HEK293 (cell line): ENCODE data around the gene ADPRHL1.

Experiments used
- CTCF ChIA-PET: fragments of 350-600 bp; formaldehyde crosslinking; extraction: SDS; loops from one replicate; lab custom pipeline; 2021; ENCODE audit warnings: antibody characterized with exemption; lab: Yijun Ruan, JAX
- POLR2A ChIA-PET: fragments of 300-600 bp; formaldehyde crosslinking; extraction: SDS; loops from one replicate; lab custom pipeline; 2020; ENCODE audit warnings: antibody characterized with exemption, inconsistent platforms; lab: Yijun Ruan, JAX
- H3K27ac ChIP-seq: fragments of 200-500 bp; sonication (Bioruptor generic); 2 replicates; pipeline ENCODE4 v1.5.1; 2014; ENCODE audit warnings: low read depth, low read length, control low read depth, inconsistent platforms; ENCODE audit errors: extremely low read depth
- H3K36me3 ChIP-seq, 2 experiments: fragments of 200-500 bp in 1 of 2; sonication (Bioruptor generic) in 1 of 2; 1 replicate in 1 of 2; 2 replicates in 1 of 2; pipeline ENCODE4 v1.5.1; 2014 to 2017; ENCODE audit warnings: inconsistent platforms in 2 of 2, low read length in 2 of 2; ENCODE audit not compliant: control insufficient read depth in 2 of 2, insufficient read depth in 1 of 2
- H3K4me1 ChIP-seq: fragments of 200-500 bp; sonication (Bioruptor generic); 2 replicates; pipeline ENCODE4 v1.5.1; 2014; ENCODE audit warnings: mild to moderate bottlenecking, low read length, inconsistent platforms; ENCODE audit not compliant: control insufficient read depth, insufficient read depth
- H3K4me3 ChIP-seq: 2 replicates; pipeline ENCODE4 v1.5.1; 2011; ENCODE audit warnings: low read depth, mild to moderate bottlenecking, control low read depth, low read length, moderate library complexity
- H3K9me3 ChIP-seq: fragments of 200-500 bp; sonication (Bioruptor generic); 2 replicates; pipeline ENCODE4 v1.5.1; 2014; ENCODE audit warnings: low read depth, low read length, inconsistent platforms; ENCODE audit not compliant: control insufficient read depth, insufficient read depth
- GLIS1 ChIP-seq: fragments of 450-650 bp; formaldehyde crosslinking; IDR thresholded peaks from 2 replicates; pipeline ENCODE4 v1.5.1; 2016; ENCODE audit warnings: missing biosample characterization, missing genetic modification characterization
- HOXA7 ChIP-seq: sonication (generic); formaldehyde crosslinking; IDR thresholded peaks from 2 replicates; pipeline ENCODE4 v1.8.1; 2022; ENCODE audit warnings: missing genetic modification reagents, borderline replicate concordance
- IKZF3 ChIP-seq: fragments of 450-650 bp; IDR thresholded peaks from 2 replicates; pipeline ENCODE4 v1.5.0; 2018; ENCODE audit warnings: missing biosample characterization, mild to moderate bottlenecking, missing genetic modification characterization, moderate library complexity
- MYNN ChIP-seq: fragments of 450-650 bp; formaldehyde crosslinking; IDR thresholded peaks from 2 replicates; pipeline ENCODE4 v1.5.1; 2016; ENCODE audit warnings: missing biosample characterization, missing genetic modification characterization, borderline replicate concordance
- REPIN1 ChIP-seq: fragments of 450-650 bp; formaldehyde crosslinking; IDR thresholded peaks from 2 replicates; pipeline ENCODE4 v1.5.1; 2017; ENCODE audit warnings: missing biosample characterization, missing genetic modification characterization, low read depth
- WT1 ChIP-seq: fragments of 450-650 bp; formaldehyde crosslinking; IDR thresholded peaks from 2 replicates; pipeline ENCODE4 v1.5.1; 2016; ENCODE audit warnings: missing biosample characterization, missing genetic modification characterization
- ZBTB17 ChIP-seq: fragments of 450-650 bp; formaldehyde crosslinking; IDR thresholded peaks from 2 replicates; pipeline ENCODE4 v1.5.1; 2016; ENCODE audit warnings: missing biosample characterization, missing genetic modification characterization
- ZBTB44 ChIP-seq: fragments of 450-650 bp; IDR thresholded peaks from 2 replicates; pipeline ENCODE4 v1.5.1; 2018; ENCODE audit warnings: missing biosample characterization, mild to moderate bottlenecking, missing genetic modification characterization
- ZFHX2 ChIP-seq: fragments of 450-650 bp; formaldehyde crosslinking; conservative IDR thresholded peaks from 2 replicates; pipeline ENCODE4 v1.5.1; 2016; ENCODE audit warnings: missing biosample characterization, missing genetic modification characterization
- ZNF114 ChIP-seq: fragments of 450-650 bp; formaldehyde crosslinking; IDR thresholded peaks from 2 replicates; pipeline ENCODE4 v1.5.0; 2017; ENCODE audit warnings: missing biosample characterization, missing genetic modification characterization
- ZNF184 ChIP-seq: fragments of 450-650 bp; IDR thresholded peaks from 2 replicates; pipeline ENCODE4 v1.5.1; 2018; ENCODE audit warnings: missing biosample characterization, mild to moderate bottlenecking, missing genetic modification characterization
- ZNF223 ChIP-seq: fragments of 450-650 bp; formaldehyde crosslinking; IDR thresholded peaks from 2 replicates; pipeline ENCODE4 v1.5.1; 2016; ENCODE audit warnings: missing biosample characterization, missing genetic modification characterization
- ZNF292 ChIP-seq: fragments of 450-650 bp; formaldehyde crosslinking; IDR thresholded peaks from 2 replicates; pipeline ENCODE4 v1.5.1; 2016; ENCODE audit warnings: low read depth, missing biosample characterization, missing genetic modification characterization, borderline replicate concordance
- ZNF324 ChIP-seq: fragments of 450-650 bp; formaldehyde crosslinking; IDR thresholded peaks from 2 replicates; pipeline ENCODE4 v1.5.1; 2016; ENCODE audit warnings: missing biosample characterization, missing genetic modification characterization
- ZNF362 ChIP-seq: fragments of 450-650 bp; formaldehyde crosslinking; IDR thresholded peaks from 2 replicates; pipeline ENCODE4 v1.5.1; 2016; ENCODE audit warnings: missing biosample characterization, missing genetic modification characterization
- ZNF404 ChIP-seq: fragments of 450-650 bp; formaldehyde crosslinking; IDR thresholded peaks from 2 replicates; pipeline ENCODE4 v1.5.1; 2017; ENCODE audit warnings: missing biosample characterization, missing genetic modification characterization
- ZNF513 ChIP-seq: fragments of 450-650 bp; IDR thresholded peaks from 2 replicates; pipeline ENCODE4 v1.5.1; 2018; ENCODE audit warnings: missing biosample characterization, missing genetic modification characterization
- ZNF600 ChIP-seq: fragments of 450-650 bp; formaldehyde crosslinking; IDR thresholded peaks from 2 replicates; pipeline ENCODE4 v1.5.1; 2016; ENCODE audit warnings: missing biosample characterization, missing genetic modification characterization
- ZNF664 ChIP-seq: fragments of 450-650 bp; formaldehyde crosslinking; IDR thresholded peaks from 2 replicates; pipeline ENCODE4 v1.5.1; 2016; ENCODE audit warnings: missing biosample characterization, missing genetic modification characterization
- ZNF747 ChIP-seq: fragments of 450-650 bp; formaldehyde crosslinking; IDR thresholded peaks from 2 replicates; pipeline ENCODE4 v1.5.1; 2016; ENCODE audit warnings: missing biosample characterization, missing genetic modification characterization
- ZNF777 ChIP-seq: fragments of 450-650 bp; formaldehyde crosslinking; IDR thresholded peaks from 2 replicates; pipeline ENCODE4 v1.5.1; 2017; ENCODE audit warnings: missing biosample characterization, missing genetic modification characterization, borderline replicate concordance
- ZNF837 ChIP-seq: fragments of 450-650 bp; formaldehyde crosslinking; IDR thresholded peaks from 2 replicates; pipeline ENCODE4 v1.5.1; 2016; ENCODE audit warnings: missing biosample characterization, missing genetic modification characterization
- ZSCAN18 ChIP-seq: fragments of 450-650 bp; formaldehyde crosslinking; IDR thresholded peaks from 2 replicates; pipeline ENCODE4 v1.5.1; 2016; ENCODE audit warnings: missing biosample characterization, missing genetic modification characterization
- ZSCAN23 ChIP-seq: fragments of 450-650 bp; formaldehyde crosslinking; IDR thresholded peaks from 2 replicates; pipeline ENCODE4 v1.5.1; 2016; ENCODE audit warnings: missing biosample characterization, missing genetic modification characterization
- ZSCAN30 ChIP-seq: fragments of 450-650 bp; IDR thresholded peaks from 2 replicates; pipeline ENCODE4 v1.5.1; 2018; ENCODE audit warnings: missing biosample characterization, mild to moderate bottlenecking, missing genetic modification characterization, moderate library complexity

The ADPRHL1 gene

GRCh38 chr13:113428871-113429607 is 24.2 kb downstream of the ADPRHL1 start:
- no peak overlapping the region for H3K27ac ChIP-seq
- no peaks in the 10 kb centered on the region for H3K9me3 ChIP-seq
- TF ChIP-seq ZSCAN18 (tag by site-specific recombination): no peak
- TF ChIP-seq ZNF747 (tag by site-specific recombination): no peak
- TF ChIP-seq ZNF837 (tag by site-specific recombination): no peak
- TF ChIP-seq ZNF114 (tag by site-specific recombination): no peak
- no peak for TF ChIP-seq ZNF292
- TF ChIP-seq HOXA7 (CRISPR knock-in tag): no peak
- no peak for TF ChIP-seq ZNF404 (tag by site-specific recombination)
- TF ChIP-seq MYNN: no peak
- TF ChIP-seq, all 188 proteins: peak for 0
- Histone ChIP-seq H3K4me3 (no peak overlapping the region), H3K4me1 (no peaks in the 10 kb centered on the region), H3K36me3 (no peaks in the 10 kb centered on the region)
- ChIA-PET POLR2A (no interaction called here), CTCF (interaction anchor here (0.6 kb wide), 1 partner anchor 25 kb away, joined by 3 read pairs; no protein-coding TSS in a partner anchor)

- POLR2A ChIA-PET: no interaction called here
- CTCF ChIA-PET: interaction anchor here (0.6 kb wide), 1 partner anchor 38 kb away, joined by 4 read pairs; no protein-coding TSS in a partner anchor
- no peaks in the 10 kb centered on the region for H3K4me1 ChIP-seq
- H3K27ac ChIP-seq: no peak overlapping the region
- H3K9me3 ChIP-seq: no peaks in the 10 kb centered on the region
- H3K4me3 ChIP-seq: no peak overlapping the region
- H3K36me3 ChIP-seq: no peaks in the 10 kb centered on the region
- TF ChIP-seq ZSCAN30 (tag by site-specific recombination) (no peak), ZNF362 (no peak), IKZF3 (tag by site-specific recombination) (no peak), REPIN1 (tag by site-specific recombination) (no peak)
These were observed 24.8 kb downstream of the ADPRHL1 start for GRCh38 chr13:113428469-113428865.

GRCh38 chr13:113427562-113428468 is 25.5 kb downstream of the ADPRHL1 start:
- no peak for TF ChIP-seq ZFHX2 (tag by site-specific recombination)
- TF ChIP-seq ZBTB44 (tag by site-specific recombination): peak; percentile 13; the same call in 1 of the 2 replicates
- TF ChIP-seq GLIS1 (tag by site-specific recombination): no peak
- peak; percentile 54; the same call in 1 of the 2 replicates for TF ChIP-seq ZBTB17
- 0 out of 2 replicates have a peak, but pooled peaks have one; percentile 18 for TF ChIP-seq ZNF664 (tag by site-specific recombination)
- TF ChIP-seq ZNF600 (tag by site-specific recombination): peak; percentile 57; the same call in 1 of the 2 replicates
- peak; percentile 63; the same call in 1 of the 2 replicates for TF ChIP-seq ZNF223
- no peak for TF ChIP-seq ZNF184 (tag by site-specific recombination)
- no peak for TF ChIP-seq ZSCAN23 (tag by site-specific recombination)
- TF ChIP-seq ZNF324 (tag by site-specific recombination): peak; percentile 43; the same call in 1 of the 2 replicates
- TF ChIP-seq WT1 (tag by site-specific recombination): peak; percentile 51; the same call in 1 of the 2 replicates
- TF ChIP-seq ZNF777 (tag by site-specific recombination): no peak
- TF ChIP-seq ZNF513 (tag by site-specific recombination): no peak
- Histone ChIP-seq H3K4me1 (no peaks in the 10 kb centered on the region), H3K27ac (no peak overlapping the region), H3K36me3 (no peaks in the 10 kb centered on the region), H3K4me3 (no peak overlapping the region), H3K9me3 (no peaks in the 10 kb centered on the region)
- CTCF ChIA-PET: interaction anchor here (0.6 kb wide), 1 partner anchor 39 kb away, joined by 4 read pairs; no protein-coding TSS in a partner anchor
- POLR2A ChIA-PET: no interaction called here
